ENCODE data around the gene KIFAP3.
"Not testable (repeated sequence)": the region's sequence is repeated elsewhere in the genome, so short reads cannot be mapped to it uniquely, and the experiment has no call there.

KIFAP3 gene

DNA sequence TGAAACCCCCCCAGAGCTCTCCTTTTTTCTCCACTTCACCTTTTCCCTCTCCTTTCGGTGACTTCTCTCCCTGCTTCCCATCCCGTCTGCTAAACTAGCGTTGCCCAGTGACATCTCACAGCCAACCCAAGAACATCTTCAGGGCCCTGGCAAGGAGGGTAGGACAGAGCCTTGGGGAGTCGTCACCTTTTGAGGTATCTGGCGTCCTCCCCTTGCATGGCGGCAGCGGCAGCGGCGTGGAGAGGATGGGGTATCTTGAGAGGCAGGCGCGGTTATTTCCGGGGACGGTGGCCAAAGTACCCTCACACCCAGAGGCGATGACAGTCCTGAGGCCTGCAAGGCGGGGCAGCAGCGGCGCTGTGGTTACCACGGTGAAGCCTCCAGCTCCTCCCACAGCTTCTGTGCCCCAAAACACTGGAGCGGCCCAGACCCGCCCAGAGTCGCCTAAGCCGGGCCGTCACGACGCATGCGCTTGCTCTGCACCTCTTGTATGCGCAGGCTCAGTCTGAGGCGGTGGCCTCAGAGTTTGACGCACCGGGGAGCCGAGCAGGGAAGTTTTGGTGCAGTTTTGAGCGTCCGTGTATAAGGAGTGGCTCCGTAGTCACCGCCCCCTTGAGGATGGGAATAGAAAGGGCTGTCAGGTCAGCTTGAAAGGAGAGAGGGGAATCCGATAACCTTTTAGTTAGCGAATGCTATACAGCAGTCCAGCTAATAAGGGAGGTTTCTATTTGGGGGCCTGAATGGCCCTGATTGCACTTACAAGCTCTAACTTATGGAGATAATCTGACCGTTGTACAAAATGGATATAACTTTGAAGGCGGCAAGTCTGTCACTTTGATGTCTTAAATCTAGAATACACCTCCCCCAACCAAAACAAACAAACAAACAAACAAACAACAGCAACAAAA lies at the start of gene KIFAP3:
TSS of gene KIFAP3 (minus strand) at position 446 of the 908 bp plus-strand sequence. CDS start at position 218, 228 bp downstream.
- DNase-seq = peak; percentile 99

GRCh38 chr1:170122366-170122765 lies 47.9 kb upstream of the KIFAP3 start:
- DNase-seq = no peak

DNA sequence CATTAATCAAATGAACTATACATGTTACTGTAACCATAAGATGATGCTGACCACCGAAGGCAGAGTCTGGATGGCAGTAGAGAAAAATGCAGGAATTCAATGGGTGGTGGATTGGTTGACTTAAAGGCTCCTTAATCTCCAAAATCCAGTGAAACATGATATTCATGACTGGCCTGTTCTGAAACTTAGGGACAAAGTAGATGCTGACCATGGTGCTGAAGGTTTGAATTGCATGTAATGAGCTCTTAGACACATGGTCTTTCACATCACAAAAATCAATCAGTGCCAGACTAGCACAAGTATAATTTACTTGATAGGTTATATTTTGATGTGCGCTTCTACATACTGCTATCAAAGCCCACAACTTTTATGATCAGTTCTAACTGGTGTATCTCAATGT lies 40.4 kb upstream of the KIFAP3 start:
- DNase-seq = peak; percentile 15

GRCh38 chr1:170113140-170113539 lies 38.6 kb upstream of the KIFAP3 start:
- DNase-seq = not testable (repeated sequence)

DNA sequence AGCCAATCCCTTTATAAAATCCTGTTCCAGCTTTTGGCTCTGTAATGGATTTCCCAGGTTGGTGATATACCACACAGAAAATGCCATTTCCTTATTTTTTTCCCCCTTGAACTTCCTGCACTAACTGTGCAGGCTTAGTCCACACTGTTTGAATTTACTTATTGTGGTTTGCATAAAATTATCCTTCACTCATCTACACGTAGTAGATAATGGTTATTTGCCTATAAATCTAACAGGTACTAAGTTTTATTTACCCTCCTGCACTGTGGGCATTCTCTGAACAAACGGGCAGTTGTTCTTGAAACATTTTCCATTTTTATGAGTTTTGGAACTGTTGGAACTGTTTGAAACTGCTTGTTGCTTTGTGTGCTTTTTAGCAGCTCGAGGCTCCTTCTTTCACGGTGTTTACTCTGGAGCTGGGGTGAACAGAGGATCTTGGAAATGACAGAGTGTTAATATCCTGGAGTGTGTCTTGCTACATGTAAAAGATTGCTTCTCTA lies 23.0 kb upstream of the KIFAP3 start:
- no peak for DNase-seq

- no peak for DNase-seq
These were observed 22.4 kb upstream of the KIFAP3 start for GRCh38 chr1:170096806-170097340.

DNA sequence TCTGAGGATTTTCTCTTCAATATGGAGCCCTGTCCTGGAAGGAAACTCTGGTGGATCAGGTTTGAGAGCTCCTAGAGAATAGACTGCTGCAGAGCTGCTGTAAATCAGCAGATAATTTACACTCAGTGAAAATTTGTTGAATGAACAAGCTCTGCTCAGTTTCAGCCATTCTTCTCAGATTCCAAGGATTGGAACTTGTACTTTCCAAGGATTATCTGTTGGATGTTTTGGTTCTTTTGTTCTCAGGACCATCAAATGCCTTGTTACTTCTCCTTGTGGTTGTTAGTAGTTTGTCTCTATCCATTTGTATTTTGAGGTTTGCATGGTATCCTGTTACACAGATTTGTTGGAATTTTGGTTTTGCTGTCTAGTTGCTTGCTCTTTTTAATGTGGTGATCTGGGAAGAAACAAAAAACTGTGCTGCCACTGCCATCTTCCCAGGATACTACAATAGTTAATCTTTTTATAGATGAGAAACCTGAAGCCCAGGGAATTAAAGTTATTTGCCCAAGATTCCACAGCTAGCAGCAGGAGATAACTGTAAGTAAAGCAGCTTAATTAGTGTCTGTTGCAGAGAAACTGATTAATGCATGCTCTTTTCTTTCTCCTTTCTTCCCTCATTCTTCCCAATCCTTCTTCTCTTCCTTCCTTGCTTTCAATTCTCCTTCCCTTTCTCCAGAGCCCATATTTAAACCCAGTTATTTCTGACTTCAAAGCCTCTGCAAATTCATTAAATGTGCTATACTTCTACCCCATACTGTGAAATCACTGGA lies 21.7 kb upstream of the KIFAP3 start:
- no peak for DNase-seq

DNA sequence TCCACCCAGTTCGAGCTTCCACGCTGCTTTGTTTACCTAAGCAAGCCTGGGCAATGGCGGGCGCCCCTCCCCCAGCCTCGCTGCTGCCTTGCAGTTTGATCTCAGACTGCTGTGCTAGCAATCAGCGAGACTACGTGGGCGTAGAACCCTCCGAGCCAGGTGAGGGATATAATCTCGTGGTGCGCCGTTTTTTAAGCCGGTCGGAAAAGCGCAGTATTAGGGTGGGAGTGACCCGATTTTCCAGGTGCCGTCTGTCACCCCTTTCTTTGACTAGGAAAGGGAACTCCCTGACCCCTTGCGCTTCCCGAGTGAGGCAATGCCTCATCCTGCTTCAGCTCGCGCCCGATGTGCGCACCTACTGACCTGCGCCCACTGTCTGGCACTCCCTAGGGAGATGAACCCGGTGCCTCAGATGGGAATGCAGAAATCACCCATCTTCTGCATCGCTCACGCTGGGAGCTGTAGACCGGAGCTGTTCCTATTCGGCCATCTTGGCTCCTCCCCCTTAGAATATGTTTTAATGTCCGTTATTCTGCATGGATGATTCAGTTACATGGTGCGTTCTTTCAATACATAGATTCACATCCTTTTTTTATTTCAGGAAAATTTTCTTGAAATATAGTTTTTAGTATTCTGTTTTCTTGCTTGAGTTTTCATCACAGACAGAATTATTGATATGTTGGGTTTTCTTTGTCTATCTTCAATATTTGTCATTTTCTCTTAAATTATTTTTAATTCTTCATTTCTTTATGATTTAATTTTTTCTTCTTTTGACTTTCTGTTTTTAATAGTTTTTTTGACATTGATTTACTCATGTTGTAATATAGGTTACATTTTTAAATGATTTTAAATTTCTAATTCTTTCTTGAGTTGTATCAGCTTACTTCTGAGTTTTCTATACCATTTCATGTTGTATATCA lies 20.5 kb upstream of the KIFAP3 start:
- not testable (repeated sequence) for DNase-seq

DNA sequence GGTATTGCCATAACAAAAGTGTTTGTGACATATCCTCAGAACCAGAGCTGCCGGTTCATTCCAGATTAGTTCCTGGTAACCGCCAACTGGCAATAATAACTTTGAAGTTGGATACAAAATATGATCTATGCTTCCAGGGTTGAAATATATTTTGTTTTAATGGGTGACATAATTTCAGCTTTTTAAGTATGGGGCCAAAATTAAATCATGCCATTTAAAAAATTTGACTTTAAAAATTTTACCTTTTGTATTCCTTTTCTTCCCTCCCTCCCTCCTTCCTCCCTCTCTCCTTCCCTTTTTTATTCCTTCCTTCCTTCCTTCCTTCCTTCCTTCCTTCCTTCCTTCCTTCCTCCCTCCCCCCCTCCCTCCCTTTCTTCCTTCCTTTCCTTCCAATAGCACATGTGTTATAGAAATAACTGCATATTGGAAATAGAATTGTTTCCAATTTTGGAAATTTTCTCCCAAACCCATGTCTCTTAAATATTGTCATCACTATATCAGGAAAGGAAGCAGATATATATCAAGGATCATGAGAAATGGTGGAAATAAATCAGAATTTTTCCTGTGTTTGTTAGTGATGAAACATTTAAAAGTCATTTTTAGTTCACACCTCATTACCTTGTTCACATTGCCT lies 12.0 kb upstream of the KIFAP3 start:
- no peak for DNase-seq

GRCh38 chr1:170085091-170085490 lies 10.6 kb upstream of the KIFAP3 start:
- no peak for DNase-seq

DNA sequence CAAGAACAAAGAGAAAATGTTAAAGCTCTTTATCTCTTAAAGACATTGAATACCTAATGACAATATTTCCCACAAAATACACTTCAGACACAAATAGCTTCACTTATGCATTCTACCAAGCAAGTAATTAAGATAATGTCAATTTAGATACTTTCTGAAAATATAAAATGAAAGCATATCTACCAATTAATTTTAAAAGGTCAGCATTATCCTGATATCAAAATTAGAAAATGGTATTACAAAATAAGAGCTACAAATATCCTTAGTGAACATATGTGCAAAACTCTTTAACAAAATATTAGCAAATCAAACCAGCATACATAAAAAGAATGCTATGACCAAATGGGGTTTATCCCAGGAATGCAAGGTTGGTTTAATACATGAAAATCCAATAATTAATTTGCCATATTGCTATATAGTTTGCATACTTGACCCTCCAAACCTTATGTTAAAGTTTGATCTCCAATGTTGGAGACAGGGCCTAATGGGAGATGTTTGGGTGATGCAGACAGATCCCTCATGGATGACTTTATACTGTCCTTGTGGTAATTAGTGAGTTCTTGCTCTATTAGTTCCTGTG lies 4.2 kb upstream of the KIFAP3 start:
- DNase-seq = no peak

- DNase-seq = peak; percentile 50
These were observed 3.4 kb upstream of the KIFAP3 start for GRCh38 chr1:170077926-170078325.

- DNase-seq = not testable (repeated sequence)
These were observed 2.5 kb upstream of the KIFAP3 start for GRCh38 chr1:170076952-170077351.

DNA sequence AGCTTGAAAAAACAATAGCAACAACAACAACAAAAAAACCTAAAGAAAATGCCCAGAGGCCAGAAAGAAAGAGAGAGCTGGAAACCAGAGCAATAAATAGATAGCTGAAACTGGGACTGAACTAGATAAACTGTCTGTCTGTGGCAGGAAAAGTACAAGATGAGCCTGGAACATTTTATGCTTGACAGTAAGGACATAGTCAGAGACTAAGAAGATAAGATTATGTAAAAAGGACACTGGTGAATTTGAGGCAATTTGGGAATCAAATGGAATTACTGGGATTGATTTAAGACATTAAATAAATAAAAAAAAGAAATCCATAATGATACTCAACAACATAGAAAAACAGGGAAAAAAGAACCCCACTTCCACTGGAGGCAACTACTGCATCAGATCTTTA lies 1.7 kb upstream of the KIFAP3 start:
- DNase-seq = no peak

DNA sequence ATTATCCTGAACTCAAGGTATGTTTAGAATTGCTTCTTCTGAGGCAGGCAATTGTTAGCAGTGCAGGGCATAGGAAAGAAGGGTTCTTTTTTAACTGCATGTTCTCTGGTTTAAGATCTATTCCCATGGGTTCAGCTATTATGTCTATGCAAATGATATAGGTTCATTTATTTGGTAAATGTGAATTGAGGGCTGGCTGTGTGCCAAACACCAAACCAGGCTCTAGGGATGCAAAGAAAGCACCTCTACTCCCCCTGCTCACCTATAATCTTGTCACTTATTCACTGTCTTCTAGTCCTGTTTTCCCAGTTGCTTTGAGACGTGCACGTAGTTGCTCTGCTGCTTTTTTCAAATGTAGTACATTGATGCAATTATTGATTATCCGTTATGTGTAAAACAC lies 691 bp upstream of the KIFAP3 start:
- DNase-seq = no peak

- no peak for DNase-seq
These were observed 624 bp downstream of the KIFAP3 start for GRCh38 chr1:170073893-170074249.

- DNase-seq = no peak
These were observed 3.1 kb downstream of the KIFAP3 start for GRCh38 chr1:170071378-170071777.

- no peak for DNase-seq
These were observed 5.6 kb downstream of the KIFAP3 start for GRCh38 chr1:170068923-170069322.

DNA sequence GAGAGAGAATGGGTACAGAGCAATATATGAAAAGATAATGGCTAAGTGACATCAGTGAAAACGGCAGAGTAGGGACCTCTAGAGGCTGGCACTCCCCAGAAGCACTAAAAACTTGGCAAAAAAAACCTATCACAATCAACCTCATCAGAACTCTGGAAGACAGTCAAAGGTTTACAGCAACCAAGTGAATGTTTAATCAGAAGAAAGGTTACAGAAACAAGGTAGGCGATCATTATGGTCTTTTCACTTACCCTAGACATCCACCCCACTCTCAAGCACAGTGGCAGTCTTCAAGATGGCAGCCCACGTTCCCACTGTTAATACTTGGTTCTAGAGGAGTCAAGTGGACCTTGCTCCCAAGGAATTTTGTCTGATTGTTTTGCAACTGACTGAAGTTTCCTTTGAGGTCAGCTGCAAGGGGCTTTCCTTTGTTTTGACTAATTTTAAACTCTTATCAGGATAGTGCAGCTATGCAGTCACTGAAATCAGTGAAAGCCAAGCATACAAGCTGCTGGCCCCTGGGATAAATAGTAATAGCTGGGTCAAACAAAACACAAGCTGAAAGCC lies 7.2 kb downstream of the KIFAP3 start:
- DNase-seq = no peak

DNA sequence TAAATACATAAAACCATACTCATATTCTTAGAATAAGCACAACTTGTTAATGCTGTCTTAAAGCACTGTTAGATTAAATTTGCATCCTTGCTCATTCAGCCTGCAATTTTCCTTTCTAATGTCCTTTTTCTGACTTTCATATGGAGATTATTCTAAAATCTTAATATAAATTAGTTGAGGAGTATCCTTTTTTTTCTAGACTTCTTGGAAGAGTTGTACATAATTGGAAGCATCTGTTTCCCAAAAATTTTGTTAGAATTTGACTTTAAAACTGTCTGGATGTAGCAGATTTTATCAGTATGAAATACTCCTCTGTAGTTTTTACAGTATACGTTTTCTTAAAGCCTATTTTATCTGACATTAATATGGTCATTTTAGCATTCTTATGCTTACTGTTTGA lies 9.7 kb downstream of the KIFAP3 start:
- DNase-seq = no peak
